SK-N-MC (cell line): ENCODE data around the gene GARIN5A.

Source experiments
- DNase-seq: peaks from one replicate; pipeline ENCODE4 v3.0.0-alpha.2; 2011; ENCODE audit warnings: low read depth, low spot score
- H3K27ac ChIP-seq: fragments of 200-600 bp; sonication (generic); 2 replicates; pipeline ENCODE4 v1.5.1; 2016; ENCODE audit warnings: mixed run types
- H3K36me3 ChIP-seq: fragments of 200-600 bp; sonication (generic); 2 replicates; pipeline ENCODE4 v1.6.1; 2017; ENCODE audit warnings: antibody characterized with exemption, low read length, mixed read lengths; ENCODE audit not compliant: insufficient read depth
- H3K4me3 ChIP-seq: fragments of 200-600 bp; sonication (generic); 2 replicates; pipeline ENCODE4 v1.5.1; 2016
- H3K9ac ChIP-seq: fragments of 200-600 bp; sonication (generic); 2 replicates; pipeline ENCODE4 v1.8.0; 2017; ENCODE audit warnings: mixed run types, mixed read lengths; ENCODE audit not compliant: insufficient read length
- H3K9me3 ChIP-seq: fragments of 200-600 bp; sonication (generic); 2 replicates; pipeline ENCODE4 v1.6.1; 2017; ENCODE audit warnings: low read depth, mild to moderate bottlenecking, antibody characterized with exemption, low read length, moderate library complexity, mixed read lengths
- EZH2 ChIP-seq: fragments of 200-600 bp; sonication (generic); IDR thresholded peaks from one replicate; pipeline ENCODE4 v1.6.1; 2017; ENCODE audit warnings: antibody characterized with exemption
- FOXP2 ChIP-seq: optimal IDR thresholded peaks from 2 replicates; pipeline ENCODE3; 2011; ENCODE audit warnings: mild to moderate bottlenecking, moderate library complexity; ENCODE audit not compliant: insufficient read depth; ENCODE audit errors: extremely low read length, control extremely low read depth
- POLR2AphosphoS5 ChIP-seq: IDR thresholded peaks from 2 replicates; pipeline ENCODE4 v1.6.1; 2012; ENCODE audit warnings: mild to moderate bottlenecking, low read depth, low read length, borderline replicate concordance

The GARIN5A gene

DNA sequence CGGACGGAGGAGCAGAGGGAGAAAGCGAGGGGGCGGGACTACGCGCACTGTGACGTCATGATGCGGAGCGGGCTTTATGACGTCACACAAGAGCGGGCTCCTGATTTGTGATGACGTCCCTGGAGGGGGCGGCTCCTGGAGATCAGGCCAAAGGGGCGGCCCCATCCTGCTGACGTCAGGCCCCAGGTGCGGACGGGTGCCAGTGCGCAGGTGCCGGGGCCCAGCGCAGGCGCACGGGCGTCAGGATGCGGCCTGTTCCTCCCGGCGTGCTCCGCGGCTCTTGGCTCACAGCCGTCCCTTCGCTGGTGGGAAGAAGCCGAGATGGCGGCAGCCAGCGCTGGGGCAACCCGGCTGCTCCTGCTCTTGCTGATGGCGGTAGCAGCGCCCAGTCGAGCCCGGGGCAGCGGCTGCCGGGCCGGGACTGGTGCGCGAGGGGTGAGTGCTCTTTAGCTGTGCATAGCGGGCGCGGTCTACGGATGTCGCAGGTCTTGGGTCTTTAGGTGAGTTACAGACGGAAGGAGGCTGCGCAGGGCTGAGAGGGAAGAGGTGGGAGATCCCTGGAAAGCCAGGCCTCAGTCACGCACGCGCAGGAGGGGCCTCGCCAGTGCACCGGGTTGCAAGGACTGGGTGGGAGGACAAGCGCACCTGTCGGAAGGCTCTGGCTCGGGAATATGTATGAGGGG is at the start of gene GARIN5A, which contains the start of gene EMC10:
Gene GARIN5A, minus strand, starts transcription at position 625 of the 683 bp plus-strand sequence. Its CDS starts 460 bp downstream, at position 165.
Gene EMC10, plus strand, starts transcription at position 284 of the 683 bp plus-strand sequence. Its CDS starts 38 bp downstream, at position 322.
- Histone ChIP-seq H3K27ac (no peak within 1 kb of the TSS), H3K36me3 (peaks cover 16% of the 10 kb centered on the region; the same call in 1 of the 2 replicates), H3K9ac (peak within 1 kb of the TSS; percentile 89), H3K9me3 (no peaks in the 10 kb centered on the region), H3K4me3 (peak within 1 kb of the TSS; percentile 98)
- TF ChIP-seq EZH2 = no peak
- TF ChIP-seq POLR2AphosphoS5 = peak; percentile 93
- DNase-seq = peak; percentile 26

DNA sequence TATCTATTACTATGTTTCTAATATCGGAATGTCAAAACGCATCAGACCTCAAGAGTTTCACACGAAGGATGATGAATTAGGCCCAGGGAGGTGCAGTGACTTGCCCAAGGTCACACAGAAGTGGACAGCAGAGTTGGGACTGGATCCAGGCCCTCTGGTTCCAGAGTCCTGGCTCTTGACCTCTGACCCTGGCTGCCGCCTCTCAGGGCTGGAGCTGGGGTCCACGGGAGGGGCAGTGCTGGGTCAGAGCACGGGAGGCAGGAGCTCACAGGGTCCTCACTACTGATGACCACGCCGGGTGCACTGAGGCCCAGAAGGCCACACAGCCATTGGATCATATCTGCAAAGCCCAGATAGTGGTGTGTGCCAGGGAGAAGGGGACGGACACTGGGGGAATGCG is 46.2 kb upstream of the GARIN5A start:
- DNase-seq = no peak
- Histone ChIP-seq H3K36me3 (peaks cover 13% of the 10 kb centered on the region; the same call in 1 of the 2 replicates), H3K4me3 (no peak overlapping the region), H3K27ac (no peak overlapping the region), H3K9ac (no peak overlapping the region), H3K9me3 (no peaks in the 10 kb centered on the region)
- TF ChIP-seq EZH2 (no peak), FOXP2 (no peak), POLR2AphosphoS5 (no peak)

DNA sequence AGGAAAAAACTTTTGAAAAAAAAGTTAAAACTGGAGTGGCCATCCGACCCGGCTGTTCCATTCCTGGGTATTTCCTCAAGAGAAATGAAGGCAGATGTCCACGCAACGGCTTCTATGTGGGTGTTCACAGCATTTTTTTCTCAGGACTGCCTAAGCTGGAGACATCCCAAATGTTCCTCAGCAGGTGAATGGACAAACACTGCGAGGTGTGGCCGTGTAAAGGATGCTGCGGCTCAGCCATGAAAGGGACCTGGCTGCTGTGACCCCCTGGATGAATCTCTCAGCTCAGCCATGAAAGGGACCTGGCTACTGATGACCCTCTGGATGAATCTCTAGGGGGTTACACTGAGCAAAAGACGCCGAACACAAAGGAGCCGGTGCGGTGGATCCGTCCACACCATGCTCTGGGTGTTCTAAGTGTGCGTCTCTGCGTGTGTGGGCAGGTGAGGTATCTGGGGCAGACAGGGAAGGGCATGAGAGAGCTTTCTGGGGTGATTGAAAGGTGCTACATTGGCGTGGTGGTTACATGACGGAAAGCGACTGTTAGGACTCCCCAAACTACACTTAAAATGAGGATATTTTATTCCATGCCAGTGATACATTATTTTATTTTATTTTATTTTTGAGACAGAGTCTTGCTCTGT is 44.3 kb upstream of the GARIN5A start:
- Histone ChIP-seq H3K27ac (no peak overlapping the region), H3K9ac (no peak overlapping the region), H3K36me3 (peaks cover 16% of the 10 kb centered on the region; the same call in 1 of the 2 replicates), H3K4me3 (no peak overlapping the region), H3K9me3 (no peaks in the 10 kb centered on the region)
- DNase-seq = no peak
- no peak for TF ChIP-seq EZH2
- TF ChIP-seq FOXP2 = no peak
- no peak for TF ChIP-seq POLR2AphosphoS5

DNA sequence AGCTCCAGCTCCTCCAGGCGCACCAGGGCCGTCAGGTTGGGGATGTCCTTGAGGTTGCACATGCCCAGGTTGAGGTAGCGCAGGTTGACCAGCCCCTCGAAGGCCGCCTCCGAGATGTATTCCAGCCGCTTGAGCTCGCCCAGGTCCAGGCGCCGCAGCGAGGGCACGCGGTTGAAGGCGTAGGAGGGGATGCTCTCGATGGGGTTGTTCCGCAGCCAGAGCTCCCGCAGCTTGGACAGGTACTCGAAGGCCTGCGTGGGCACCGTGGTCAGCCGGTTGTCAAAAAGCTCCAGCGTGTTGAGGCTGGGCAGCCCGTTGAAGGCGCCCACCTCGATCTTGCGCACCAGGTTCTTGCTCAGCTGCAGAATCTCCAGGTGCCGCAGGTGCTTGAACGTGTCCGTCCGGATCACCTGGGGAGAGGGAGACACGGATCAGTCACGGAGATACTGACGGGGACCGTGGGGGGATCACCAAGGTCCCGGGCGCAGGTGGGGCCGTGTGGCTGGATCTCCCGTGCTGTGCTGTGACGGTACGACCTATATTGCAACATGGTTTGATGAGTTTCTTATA is 42.4 kb upstream of the GARIN5A start:
- TF ChIP-seq EZH2 = no peak
- TF ChIP-seq POLR2AphosphoS5 = no peak
- TF ChIP-seq FOXP2 = no peak
- Histone ChIP-seq H3K9ac (no peak overlapping the region), H3K4me3 (no peak overlapping the region), H3K36me3 (peaks cover 16% of the 10 kb centered on the region; the same call in 1 of the 2 replicates), H3K27ac (no peak overlapping the region), H3K9me3 (no peaks in the 10 kb centered on the region)
- no peak for DNase-seq

DNA sequence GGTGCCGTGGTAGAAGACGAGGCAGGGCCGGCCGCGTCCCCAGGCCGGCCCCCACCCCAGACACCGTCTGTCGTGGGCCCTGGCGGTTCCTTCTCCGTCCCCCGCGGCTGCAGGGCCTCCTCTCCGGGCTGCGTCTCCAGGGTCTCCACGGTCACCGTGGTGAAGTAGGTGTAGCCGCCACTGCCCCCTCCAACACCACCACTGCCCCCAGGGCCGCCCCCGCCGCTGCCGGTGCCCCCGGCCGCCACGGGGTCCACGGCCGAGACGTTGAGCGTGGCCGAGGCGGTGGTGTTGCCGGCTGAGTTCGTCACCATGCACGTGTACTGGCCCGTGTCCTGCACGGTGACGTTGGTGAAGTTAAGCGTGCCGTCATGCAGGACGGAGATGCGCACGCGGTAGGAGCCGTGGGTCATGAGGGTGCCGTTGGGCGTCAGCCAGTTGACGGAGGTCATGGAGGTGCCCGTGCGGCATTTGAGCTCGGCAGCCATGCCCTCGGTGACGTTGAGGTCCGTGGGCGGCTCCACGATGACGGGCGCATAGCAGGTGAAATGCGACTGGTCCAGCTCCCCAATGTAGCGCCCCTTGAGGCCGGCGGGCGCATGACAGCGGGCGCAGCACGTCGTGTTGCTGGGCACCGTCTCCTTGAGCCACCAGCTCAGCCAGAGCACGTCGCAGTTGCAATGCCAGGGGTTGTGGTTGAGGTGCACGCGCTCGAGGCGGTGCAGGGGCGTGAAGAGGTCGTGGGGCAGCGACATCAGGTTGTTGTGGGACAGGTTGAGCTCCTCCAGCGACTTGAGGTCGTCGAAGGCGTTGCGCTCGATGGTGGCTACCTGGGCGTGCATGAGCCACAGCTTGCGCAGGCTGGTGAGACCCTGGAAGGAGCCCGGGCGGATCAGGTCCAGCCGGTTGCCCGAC is 41.7 kb upstream of the GARIN5A start:
- Histone ChIP-seq H3K36me3 (peaks cover 16% of the 10 kb centered on the region; the same call in 1 of the 2 replicates), H3K27ac (no peak overlapping the region), H3K9ac (no peak overlapping the region), H3K4me3 (no peak overlapping the region), H3K9me3 (no peaks in the 10 kb centered on the region)
- TF ChIP-seq POLR2AphosphoS5 (no peak), EZH2 (no peak)
- no peak for DNase-seq

DNA sequence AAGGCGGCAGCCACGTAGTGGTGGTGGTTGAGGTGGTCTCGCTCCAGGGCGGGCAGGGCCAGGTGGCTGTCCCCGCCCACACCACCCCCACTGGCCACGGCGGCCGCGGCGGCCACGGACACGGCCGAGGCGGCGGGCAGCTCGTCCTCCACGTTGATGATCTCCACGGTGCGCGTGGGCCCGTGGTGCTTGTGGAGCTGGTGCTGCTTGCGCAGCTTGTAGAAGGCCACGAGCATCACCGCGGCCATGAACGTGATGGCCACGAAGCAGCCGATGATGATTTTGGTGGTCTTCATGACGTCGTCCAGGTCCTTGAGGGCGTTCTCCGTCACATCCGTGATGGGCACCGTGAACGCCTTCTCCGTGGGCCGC is 41.0 kb upstream of the GARIN5A start:
- Histone ChIP-seq H3K36me3 (peaks cover 16% of the 10 kb centered on the region; the same call in 1 of the 2 replicates), H3K4me3 (no peak overlapping the region), H3K27ac (no peak overlapping the region), H3K9me3 (no peaks in the 10 kb centered on the region), H3K9ac (no peak overlapping the region)
- DNase-seq = no peak
- no peak for TF ChIP-seq POLR2AphosphoS5
- no peak for TF ChIP-seq EZH2
- no peak for TF ChIP-seq FOXP2

DNA sequence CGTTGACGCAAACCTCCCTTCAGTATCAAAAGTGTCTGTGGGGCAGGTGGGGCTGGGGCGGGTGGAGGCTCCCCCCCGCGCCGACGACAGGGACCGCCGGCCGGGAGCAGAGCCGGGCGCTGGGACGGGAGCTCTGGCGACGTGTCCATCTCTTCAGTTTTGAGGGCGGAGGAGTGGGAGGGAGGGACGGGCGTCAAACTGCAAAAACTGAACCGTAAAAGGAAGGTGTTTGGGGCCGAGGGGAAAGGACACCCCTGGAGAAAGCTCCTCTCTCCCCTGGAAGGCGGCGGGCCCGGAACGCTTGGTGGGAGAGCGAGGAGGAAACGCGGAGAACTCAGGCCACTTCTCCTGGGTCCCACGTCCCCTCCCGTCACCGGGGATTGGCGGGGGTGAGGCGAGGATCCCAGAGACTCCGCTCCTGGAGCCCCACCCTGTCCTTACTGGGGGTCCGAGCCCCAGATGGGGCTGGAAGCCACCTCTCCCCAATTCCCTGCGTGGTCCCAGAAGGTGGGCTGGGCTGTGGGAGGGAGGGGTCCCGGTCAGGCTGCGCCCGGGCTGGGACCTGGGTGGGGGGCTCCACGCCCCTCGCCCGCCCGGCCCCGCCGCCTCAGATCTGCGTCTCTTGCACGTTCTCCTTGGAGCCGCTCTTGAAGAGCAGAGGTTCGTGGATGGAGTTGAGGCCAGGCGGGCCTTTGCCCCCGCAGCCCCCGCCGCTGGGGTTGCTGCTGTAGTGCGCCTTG is 40.5 kb upstream of the GARIN5A start:
- DNase-seq = no peak
- TF ChIP-seq EZH2 = no peak
- TF ChIP-seq POLR2AphosphoS5 = no peak
- no peak for TF ChIP-seq FOXP2
- H3K4me3 ChIP-seq = no peak overlapping the region
- H3K9ac ChIP-seq = no peak overlapping the region
- H3K36me3 ChIP-seq = peaks cover 16% of the 10 kb centered on the region; the same call in 1 of the 2 replicates
- no peak overlapping the region for H3K27ac ChIP-seq
- no peaks in the 10 kb centered on the region for H3K9me3 ChIP-seq
